Lower leg skin (tissue), 3 donors: ENCODE measurements around the gene GPRC5B.

Experiments used
- CTCF ChIP-seq, 3 donors: fragments of 450-650 bp; IDR thresholded peaks; one replicate each; pipeline ENCODE4 v1.5.1; 2016; ENCODE audit warnings: antibody characterized with exemption in 3 of 3, mild to moderate bottlenecking in 3 of 3, moderate library complexity in 2 of 3
- POLR2A ChIP-seq, 2 donors: fragments of 450-650 bp; IDR thresholded peaks; one replicate each; pipeline ENCODE4 v1.6.1; 2016 to 2017; ENCODE audit warnings: antibody characterized with exemption in 2 of 2, mild to moderate bottlenecking in 1 of 2, moderate library complexity in 1 of 2

- no peak for TF ChIP-seq CTCF (IDR thresholded peaks at IDR 0.05)
- no peak for TF ChIP-seq POLR2A (IDR thresholded peaks at IDR 0.05)
These were observed 28.0 kb upstream of the GPRC5B start for GRCh38 chr16:19912455-19913339.
